Naive thymus-derived CD8-positive, alpha-beta T cell (primary cell): ENCODE data around the gene WDR74. TPM values are rescaled to one million over a fixed set of nuclear protein-coding genes. Genes with fewer than 3 reads are reported as not detected.

Experiments
- ATAC-seq, 2 donors: fragments of 150-1000 bp; cut with Tn5 transposase in 1 of 2; sonication (Bioruptor Pico), chemical (Tn5 transposase) in 1 of 2; 1 replicate in 1 of 2; 2 replicates in 1 of 2; pipeline ENCODE4 v1.10.0; 2021; ENCODE audit warnings: mild to moderate bottlenecking in 2 of 2, moderate library complexity in 2 of 2
- POLR2A ChIA-PET: fragments of 350-600 bp; sonication (Branson Sonifier 250); formaldehyde crosslinking; loops from one replicate; lab custom pipeline; 2021; ENCODE audit warnings: antibody characterized with exemption; lab: Charles Lee
- DNase-seq, 10 donors: peaks; one replicate each; pipeline versions ENCODE4 v3.0.0 to v3.0.0-alpha.2; 2020 to 2022
- H3K27ac Mint-ChIP-seq, 10 donors: one replicate each; pipeline ENCODE4 v1.8.0; 2020 to 2022; ENCODE audit warnings: mild to moderate bottlenecking in 10 of 10, mixed read lengths in 10 of 10, moderate library complexity in 4 of 10, inconsistent platforms in 1 of 10
- H3K27me3 Mint-ChIP-seq, 5 donors: one replicate each; pipeline ENCODE4 v1.8.0; 2021 to 2022; ENCODE audit warnings: mixed read lengths in 5 of 5
- H3K36me3 Mint-ChIP-seq, 3 donors: one replicate each; pipeline ENCODE4 v1.8.0; 2020 to 2022; ENCODE audit warnings: mixed read lengths in 3 of 3, mild to moderate bottlenecking in 2 of 3, inconsistent platforms in 1 of 3
- H3K4me1 Mint-ChIP-seq, 4 donors: one replicate each; pipeline ENCODE4 v1.8.0; 2021 to 2022; ENCODE audit warnings: mixed read lengths in 4 of 4
- H3K4me3 Mint-ChIP-seq, 10 donors: one replicate each; pipeline ENCODE4 v1.8.0; 2020 to 2022; ENCODE audit warnings: mild to moderate bottlenecking in 10 of 10, mixed read lengths in 10 of 10, moderate library complexity in 6 of 10, inconsistent platforms in 1 of 10
- H3K9me3 Mint-ChIP-seq, 9 donors: one replicate each; pipeline ENCODE4 v1.8.0; 2020 to 2022; ENCODE audit warnings: mixed read lengths in 9 of 9, mild to moderate bottlenecking in 3 of 9, inconsistent platforms in 1 of 9, moderate library complexity in 1 of 9
- polyA plus RNA-seq, 3 donors: library from polyadenylated mRNA; unstranded; fragments of 300-500 nt; fragmentation: Illumina TruSeq; gene quantifications; one replicate each; pipeline ENCODE4 v1.2.3, GENCODE V29; 2021
- total RNA-seq, 8 experiments: library from RNA in 2 of 8; stranded (reverse) in 2 of 8; gene quantifications; one replicate each; pipeline ENCODE4 v1.2.3 and lab custom pipeline; 2021 to 2026

Gene WDR74
- 100 to 1,000 TPM; 129 to 130 TPM for total RNA-seq
- 10 to 100 TPM; 35.7 to 64.0 (median 49.4) TPM for polyA plus RNA-seq
- total RNA-seq (lab: John Stamatoyannopoulos, UW): 70.3 to 247 (median 208) reads per million in 6 experiments

DNA sequence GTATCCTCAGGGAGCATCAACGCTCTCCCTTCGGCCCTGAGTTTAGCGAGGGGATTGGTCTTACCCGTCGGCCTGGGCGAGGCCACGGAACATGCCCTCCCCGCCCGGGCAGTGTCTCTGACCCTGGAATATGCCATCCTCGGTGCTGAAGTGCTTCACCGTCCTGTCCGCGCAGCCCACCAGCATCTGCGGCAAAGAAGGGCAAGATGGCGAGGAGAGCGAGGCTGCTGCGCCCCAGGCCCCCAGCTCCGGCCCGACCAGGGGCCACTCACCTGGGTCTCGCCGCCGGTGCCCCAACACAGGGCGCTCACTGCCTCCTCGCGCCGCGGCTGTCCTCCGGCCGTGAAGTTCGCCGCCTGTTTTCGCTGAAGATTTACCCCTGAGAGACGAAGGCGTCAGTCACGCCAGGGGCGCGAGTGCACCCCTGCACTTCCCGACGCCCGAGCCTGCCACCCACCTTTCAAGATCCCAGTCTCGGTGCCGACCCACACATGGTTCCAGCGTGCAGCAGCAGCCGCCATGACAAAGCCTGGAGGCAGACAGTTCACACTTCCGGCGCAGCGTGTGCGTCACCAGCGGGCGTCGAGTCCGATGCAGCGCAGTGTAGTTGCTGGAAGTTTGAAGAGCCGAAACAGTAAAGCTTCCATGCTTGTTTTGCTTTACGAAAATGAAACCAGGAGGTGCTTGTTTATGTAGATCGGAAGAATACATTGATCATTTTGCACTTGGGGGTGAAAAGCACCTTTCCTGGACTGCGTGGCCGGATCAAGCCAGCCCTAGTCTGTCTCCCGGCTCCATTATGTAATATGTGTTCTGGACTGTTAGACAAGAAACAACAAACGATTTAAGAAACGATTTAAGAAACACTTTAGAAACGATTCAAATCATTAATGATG, at the start of gene WDR74:
WDR74 (minus strand) TSS at position 541 of the 896 bp plus-strand sequence; CDS start at position 521, 20 bp downstream.
- ATAC-seq: peak; percentile 47 to 52
- no peak within 1 kb of the TSS for H3K4me3 Mint-ChIP-seq
- H3K27me3 Mint-ChIP-seq: no peaks in the 10 kb centered on the region
- H3K4me1 Mint-ChIP-seq: peaks cover 20 to 39% (median 31%) of the 10 kb centered on the region in 4 donors
- peak; percentile 79 to 96 (median 90) for DNase-seq
- H3K36me3 Mint-ChIP-seq: peaks cover 0 to 30% (median 5%) of the 10 kb centered on the region in 3 donors
- POLR2A ChIA-PET: interaction anchor here (0.6 to 10.0 kb wide), 41 partner anchors 8 to 1905 kb away, joined by 3 to 479 read pairs (median 10); partner anchors contain the start of genes B3GAT3, BSCL2, C11orf98 and CSKMT
- no peak within 1 kb of the TSS for H3K27ac Mint-ChIP-seq
- H3K9me3 Mint-ChIP-seq: no peaks in the 10 kb centered on the region

DNA sequence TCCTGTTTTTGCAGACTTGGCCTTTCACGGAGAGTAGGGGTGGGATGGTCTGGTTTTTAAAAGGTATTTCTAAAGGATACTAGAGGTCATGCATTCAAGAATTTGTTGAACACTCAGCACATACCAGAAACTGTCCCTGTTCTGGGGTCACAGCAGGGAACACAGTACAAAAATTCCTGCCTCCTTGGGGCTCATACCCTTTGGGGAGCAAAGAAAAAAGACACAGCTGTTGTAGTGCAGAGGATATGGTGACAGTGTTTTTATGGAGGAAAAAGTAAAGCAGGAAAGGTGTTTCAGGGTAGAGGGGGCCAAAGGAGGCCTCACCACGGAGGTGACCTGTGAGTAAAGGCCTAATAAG, 49.7 kb upstream of the WDR74 start:
- Mint-ChIP-seq H3K9me3 (no peaks in the 10 kb centered on the region), H3K4me1 (peaks cover 8 to 20% (median 17%) of the 10 kb centered on the region in 4 donors), H3K27me3 (peaks cover 0 to 2% (median 0%) of the 10 kb centered on the region in 5 donors), H3K4me3 (peak overlapping the region in 1 of 10 donors; percentile 17), H3K27ac (peak overlapping the region in 7 of 10 donors; percentile 8 to 87 (median 49)), H3K36me3 (peaks cover 4 to 58% (median 28%) of the 10 kb centered on the region in 3 donors)
- POLR2A ChIA-PET: no interaction called here
- DNase-seq (no peak), ATAC-seq (peak in 1 of 2 donors; percentile 7)

DNA sequence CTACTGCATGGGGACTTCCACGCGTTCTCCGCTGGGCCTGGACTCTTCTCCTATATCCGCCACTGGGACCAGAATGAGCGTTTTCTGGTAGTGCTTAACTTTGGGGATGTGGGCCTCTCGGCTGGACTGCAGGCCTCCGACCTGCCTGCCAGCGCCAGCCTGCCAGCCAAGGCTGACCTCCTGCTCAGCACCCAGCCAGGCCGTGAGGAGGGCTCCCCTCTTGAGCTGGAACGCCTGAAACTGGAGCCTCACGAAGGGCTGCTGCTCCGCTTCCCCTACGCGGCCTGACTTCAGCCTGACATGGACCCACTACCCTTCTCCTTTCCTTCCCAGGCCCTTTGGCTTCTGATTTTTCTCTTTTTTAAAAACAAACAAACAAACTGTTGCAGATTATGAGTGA, 49.0 kb upstream of the WDR74 start:
- POLR2A ChIA-PET: no interaction called here
- DNase-seq (no peak), ATAC-seq (no peak)
- Mint-ChIP-seq H3K4me1 (peaks cover 13 to 27% (median 24%) of the 10 kb centered on the region in 4 donors), H3K27me3 (peaks cover 0 to 1% (median 0%) of the 10 kb centered on the region in 5 donors), H3K9me3 (no peaks in the 10 kb centered on the region), H3K27ac (peak overlapping the region in 2 of 10 donors; percentile 29 to 49), H3K4me3 (peak overlapping the region in 1 of 10 donors; percentile 45), H3K36me3 (peaks cover 4 to 64% (median 30%) of the 10 kb centered on the region in 3 donors)

DNA sequence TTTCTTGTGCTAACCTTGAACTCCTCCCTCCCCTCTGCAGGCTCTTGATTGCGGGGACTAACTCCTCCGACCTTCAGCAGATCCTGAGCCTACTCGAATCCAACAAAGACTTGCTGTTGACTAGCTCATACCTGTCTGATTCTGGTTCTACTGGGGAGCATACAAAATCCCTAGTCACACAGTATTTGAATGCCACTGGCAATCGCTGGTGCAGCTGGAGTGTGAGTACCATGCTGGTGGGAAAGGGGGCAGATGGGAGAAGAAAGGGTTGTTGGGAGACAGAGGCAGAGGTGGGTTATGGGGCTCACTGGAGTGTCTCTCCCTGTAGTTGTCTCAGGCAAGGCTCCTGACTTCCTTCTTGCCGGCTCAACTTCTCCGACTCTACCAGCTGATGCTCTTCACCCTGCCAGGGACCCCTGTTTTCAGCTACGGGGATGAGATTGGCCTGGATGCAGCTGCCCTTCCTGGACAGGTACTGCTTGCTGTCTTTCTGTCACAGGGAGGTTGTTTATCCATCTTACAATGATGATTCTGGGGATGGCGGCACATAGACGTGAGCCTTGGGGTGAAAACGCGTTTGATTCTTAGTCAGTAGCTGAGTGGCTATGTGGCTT, 45.9 kb upstream of the WDR74 start:
- Mint-ChIP-seq H3K4me3 (peak overlapping the region in 4 of 10 donors; percentile 12 to 22 (median 18)), H3K36me3 (peaks cover 4 to 84% (median 34%) of the 10 kb centered on the region in 3 donors), H3K27me3 (no peaks in the 10 kb centered on the region), H3K4me1 (peaks cover 30 to 52% (median 47%) of the 10 kb centered on the region in 4 donors), H3K27ac (peak overlapping the region in 6 of 10 donors; percentile 24 to 83 (median 62)), H3K9me3 (no peaks in the 10 kb centered on the region)
- DNase-seq: no peak
- no peak for ATAC-seq
- POLR2A ChIA-PET: interaction anchor here (0.7 kb wide), 1 partner anchor 123 kb away, joined by 7 read pairs; no protein-coding TSS in a partner anchor

DNA sequence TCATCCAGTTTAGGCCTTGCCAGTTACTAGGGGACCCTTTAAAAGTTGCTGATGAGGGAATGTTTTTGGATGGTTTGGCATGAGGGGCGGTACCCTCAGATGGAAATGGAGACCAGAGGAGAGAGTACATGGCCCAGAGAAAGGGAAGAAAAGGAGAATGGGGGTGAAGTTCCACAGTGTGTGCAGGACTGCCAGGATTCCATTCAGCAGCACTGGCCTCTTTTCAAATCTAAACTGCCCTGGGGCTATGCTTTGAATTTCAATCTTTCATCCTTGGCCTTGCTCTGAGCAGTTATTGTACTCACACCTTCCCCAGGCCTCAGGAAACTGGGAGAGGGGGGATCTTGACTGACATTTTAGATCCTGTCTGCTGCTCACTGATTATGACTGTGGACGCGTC, 44.3 kb upstream of the WDR74 start:
- peak overlapping the region in 9 of 10 donors; percentile 8 to 100 (median 98) for H3K27ac Mint-ChIP-seq
- no peaks in the 10 kb centered on the region for H3K27me3 Mint-ChIP-seq
- ATAC-seq: no peak
- no peaks in the 10 kb centered on the region for H3K9me3 Mint-ChIP-seq
- peak overlapping the region; percentile 24 to 100 (median 98) for H3K4me3 Mint-ChIP-seq
- H3K4me1 Mint-ChIP-seq: peaks cover 35 to 53% (median 52%) of the 10 kb centered on the region in 4 donors
- peaks cover 1 to 71% (median 27%) of the 10 kb centered on the region in 3 donors for H3K36me3 Mint-ChIP-seq
- POLR2A ChIA-PET: interaction anchor here (0.7 kb wide), 1 partner anchor 215 kb away, joined by 3 read pairs; no protein-coding TSS in a partner anchor
- no peak for DNase-seq

DNA sequence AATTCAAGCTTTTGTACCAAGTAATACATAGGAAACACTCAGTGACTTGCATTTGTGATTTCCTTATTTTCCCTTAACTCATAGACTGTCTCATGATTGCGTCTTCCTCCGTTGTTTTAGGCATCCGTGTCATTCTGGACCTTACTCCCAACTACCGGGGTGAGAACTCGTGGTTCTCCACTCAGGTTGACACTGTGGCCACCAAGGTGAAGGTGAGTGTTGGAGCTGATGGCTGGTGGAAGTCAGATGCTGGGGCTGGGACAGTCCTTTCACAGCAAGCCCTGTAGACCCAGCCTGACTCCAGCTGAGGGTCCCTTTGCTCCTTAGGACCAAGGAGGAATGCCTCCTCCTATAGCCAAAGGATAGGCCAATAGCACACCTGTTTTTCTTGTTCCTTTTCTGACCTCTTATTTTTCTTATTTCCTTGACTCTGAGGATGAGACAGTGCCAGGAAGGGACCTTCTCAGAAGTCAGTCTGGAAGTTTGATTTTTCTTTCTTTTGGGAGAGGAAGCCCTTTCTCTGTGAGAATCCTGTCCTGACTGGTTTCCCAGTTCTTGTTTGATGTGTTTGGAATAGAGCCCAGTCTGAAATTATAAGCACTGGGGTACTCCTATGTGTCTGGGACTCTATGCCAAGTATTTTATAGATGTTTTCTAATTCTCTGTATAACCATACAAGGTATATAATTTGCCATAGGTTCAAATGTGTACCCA, 43.6 kb upstream of the WDR74 start:
- POLR2A ChIA-PET: interaction anchor here (0.7 to 2.5 kb wide), 7 partner anchors 9 to 1861 kb away, joined by 3 to 23 read pairs (median 5); partner anchors contain the start of genes NXF1, TAF6L and ZBTB3
- Mint-ChIP-seq H3K27ac (peak overlapping the region; percentile 97 to 100 (median 100)), H3K4me3 (peak overlapping the region; percentile 96 to 100 (median 99)), H3K36me3 (peaks cover 0 to 64% (median 21%) of the 10 kb centered on the region in 3 donors), H3K4me1 (peaks cover 35 to 53% (median 51%) of the 10 kb centered on the region in 4 donors), H3K27me3 (no peaks in the 10 kb centered on the region), H3K9me3 (no peaks in the 10 kb centered on the region)
- ATAC-seq (no peak), DNase-seq (no peak)

DNA sequence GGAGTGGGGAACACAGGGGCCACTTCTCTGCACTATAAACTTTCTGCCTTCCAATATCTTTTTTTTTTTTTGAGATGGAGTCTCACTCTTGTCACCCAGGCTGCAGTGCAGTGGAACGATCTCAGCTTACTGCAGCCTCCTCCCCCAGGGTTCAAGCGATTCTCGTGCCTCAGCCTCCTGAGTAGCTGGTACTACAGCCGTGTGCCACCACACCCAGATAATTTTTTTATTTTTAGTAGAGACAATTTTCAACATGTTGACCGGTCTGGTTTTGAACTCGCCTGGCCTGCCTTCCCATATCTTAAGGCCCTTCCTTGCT, 43.0 kb upstream of the WDR74 start:
- no peaks in the 10 kb centered on the region for H3K27me3 Mint-ChIP-seq
- ATAC-seq (no peak), DNase-seq (no peak)
- H3K36me3 Mint-ChIP-seq: peaks cover 0 to 58% (median 19%) of the 10 kb centered on the region in 3 donors
- peaks cover 35 to 53% (median 51%) of the 10 kb centered on the region in 4 donors for H3K4me1 Mint-ChIP-seq
- H3K9me3 Mint-ChIP-seq: no peaks in the 10 kb centered on the region
- POLR2A ChIA-PET: interaction anchor here (0.9 to 3.3 kb wide), 11 partner anchors 9 to 1862 kb away, joined by 3 to 68 read pairs (median 15); partner anchors contain the start of genes C11orf98, CSKMT, GNG3 and NXF1
- H3K27ac Mint-ChIP-seq: peak overlapping the region; percentile 97 to 100 (median 100)
- H3K4me3 Mint-ChIP-seq: peak overlapping the region; percentile 96 to 100 (median 99)

DNA sequence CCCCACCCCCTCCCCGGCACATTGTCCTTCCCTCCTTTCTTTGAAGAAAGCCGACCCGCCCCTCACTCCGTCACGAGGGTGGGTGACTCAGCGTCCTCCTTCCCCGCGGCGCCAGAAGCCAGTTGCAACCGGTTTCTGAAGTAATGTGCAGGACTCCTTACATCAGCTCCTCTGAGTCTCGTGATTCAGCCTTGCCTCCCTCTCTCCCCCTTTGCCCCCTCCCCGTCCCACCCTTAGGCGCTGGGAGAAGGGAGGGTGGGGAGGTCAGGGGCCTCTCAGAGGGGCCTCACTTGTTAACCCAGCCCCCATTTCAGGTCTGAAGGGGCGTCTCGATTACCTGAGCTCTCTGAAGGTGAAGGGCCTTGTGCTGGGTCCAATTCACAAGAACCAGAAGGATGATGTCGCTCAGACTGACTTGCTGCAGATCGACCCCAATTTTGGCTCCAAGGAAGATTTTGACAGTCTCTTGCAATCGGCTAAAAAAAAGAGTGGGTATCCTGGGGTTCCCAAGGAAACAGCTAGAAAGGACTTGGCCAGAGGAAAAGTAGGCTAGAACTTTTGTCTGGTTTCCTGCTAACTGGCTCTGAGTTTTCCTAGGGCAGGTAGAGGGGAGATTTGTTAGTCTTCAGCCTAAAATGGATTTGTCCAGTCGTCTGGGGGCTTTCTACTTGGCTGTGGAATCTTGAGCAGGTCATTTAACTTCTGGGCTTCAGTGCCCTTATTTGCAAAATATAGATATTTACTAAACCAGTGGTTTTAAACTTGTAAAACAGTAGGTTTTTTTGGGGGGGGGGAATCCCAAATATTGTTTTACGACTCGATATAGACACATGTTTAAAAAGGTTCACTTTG, 42.4 kb upstream of the WDR74 start:
- H3K9me3 Mint-ChIP-seq: no peaks in the 10 kb centered on the region
- H3K4me1 Mint-ChIP-seq: peaks cover 33 to 53% (median 51%) of the 10 kb centered on the region in 4 donors
- H3K36me3 Mint-ChIP-seq: peaks cover 0 to 54% (median 15%) of the 10 kb centered on the region in 3 donors

DNA sequence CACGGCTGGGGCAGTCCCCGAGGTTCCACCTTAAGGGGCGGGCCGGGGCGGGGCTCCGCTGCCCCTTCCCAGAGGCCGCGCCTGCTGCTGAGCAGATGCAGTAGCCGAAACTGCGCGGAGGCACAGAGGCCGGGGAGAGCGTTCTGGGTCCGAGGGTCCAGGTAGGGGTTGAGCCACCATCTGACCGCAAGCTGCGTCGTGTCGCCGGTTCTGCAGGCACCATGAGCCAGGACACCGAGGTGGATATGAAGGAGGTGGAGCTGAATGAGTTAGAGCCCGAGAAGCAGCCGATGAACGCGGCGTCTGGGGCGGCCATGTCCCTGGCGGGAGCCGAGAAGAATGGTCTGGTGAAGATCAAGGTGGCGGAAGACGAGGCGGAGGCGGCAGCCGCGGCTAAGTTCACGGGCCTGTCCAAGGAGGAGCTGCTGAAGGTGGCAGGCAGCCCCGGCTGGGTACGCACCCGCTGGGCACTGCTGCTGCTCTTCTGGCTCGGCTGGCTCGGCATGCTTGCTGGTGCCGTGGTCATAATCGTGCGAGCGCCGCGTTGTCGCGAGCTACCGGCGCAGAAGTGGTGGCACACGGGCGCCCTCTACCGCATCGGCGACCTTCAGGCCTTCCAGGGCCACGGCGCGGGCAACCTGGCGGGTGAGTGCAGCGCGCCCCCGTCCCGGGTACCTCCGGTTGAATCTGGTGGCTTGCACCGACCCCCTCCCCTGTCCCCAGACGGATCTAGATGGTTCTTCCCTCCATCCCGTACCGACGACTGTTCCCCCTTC, 41.6 kb upstream of the WDR74 start, which contains the start of gene SLC3A2:
SLC3A2 (plus strand) TSS at position 94 of the 776 bp plus-strand sequence; CDS start at position 222, 128 bp downstream.
- Mint-ChIP-seq H3K4me1 (peaks cover 33 to 53% (median 51%) of the 10 kb centered on the region in 4 donors), H3K9me3 (no peaks in the 10 kb centered on the region), H3K4me3 (peak within 1 kb of the TSS; percentile 96 to 100 (median 99)), H3K27me3 (no peaks in the 10 kb centered on the region), H3K27ac (peak within 1 kb of the TSS; percentile 97 to 100 (median 100)), H3K36me3 (peaks cover 0 to 47% (median 15%) of the 10 kb centered on the region in 3 donors)
- ATAC-seq: peak; percentile 81 to 82
- POLR2A ChIA-PET: interaction anchor here (0.6 to 3.3 kb wide), 53 partner anchors 9 to 1896 kb away, joined by 3 to 87 read pairs (median 4); partner anchors contain the start of genes ASRGL1, ATL3, B3GAT3 and C11orf98
- peak; percentile 77 to 90 (median 84) for DNase-seq

More for the DNA sequence above, 42.4 kb upstream of the WDR74 start:
- DNase-seq (peak; percentile 81 to 97 (median 90)), ATAC-seq (peak; percentile 67 to 74)
- H3K27ac Mint-ChIP-seq: peak overlapping the region; percentile 97 to 100 (median 100)
- H3K4me3 Mint-ChIP-seq: peak overlapping the region; percentile 96 to 100 (median 99)
- POLR2A ChIA-PET: interaction anchor here (0.6 to 3.3 kb wide), 48 partner anchors 24 to 1359 kb away, joined by 3 to 87 read pairs (median 4); partner anchors contain the start of genes ASRGL1, ATL3, B3GAT3 and C11orf98
- no peaks in the 10 kb centered on the region for H3K27me3 Mint-ChIP-seq
